LNCaP clone FGC (cell line): ENCODE results near the gene RPS25.
A peak's percentile ranks its signal among the peaks of the same experiment; 100 is the strongest.

Source experiments
- DNase-seq: peaks from one replicate; pipeline ENCODE4 v3.0.0-alpha.2; 2011; ENCODE audit warnings: low read depth
- H3K4me3 ChIP-seq: 2 replicates; pipeline ENCODE4 v1.5.1; 2011; ENCODE audit warnings: mild to moderate bottlenecking, low read depth, low read length, control low read depth
- CTCF ChIP-seq: IDR thresholded peaks from 2 replicates; pipeline ENCODE4 v1.5.1; 2012; ENCODE audit warnings: mild to moderate bottlenecking; ENCODE audit not compliant: control insufficient read depth, insufficient read depth; ENCODE audit errors: extremely low read depth

Gene RPS25

GRCh38 chr11:119014209-119014924 lies 3.8 kb downstream of the RPS25 start:
- no peak for DNase-seq
- TF ChIP-seq CTCF = no peak
- H3K4me3 ChIP-seq = no peak overlapping the region

- no peak overlapping the region for H3K4me3 ChIP-seq
- no peak for DNase-seq
- TF ChIP-seq CTCF = no peak
Measured at GRCh38 chr11:119012629-119013170, 5.4 kb downstream of the RPS25 start.

- H3K4me3 ChIP-seq = no peak overlapping the region
- no peak for TF ChIP-seq CTCF
- DNase-seq = no peak
Measured at GRCh38 chr11:119011476-119012053, 6.6 kb downstream of the RPS25 start.

GRCh38 chr11:119006656-119007055 lies 11.5 kb downstream of the RPS25 start:
- no peak for TF ChIP-seq CTCF
- no peak for DNase-seq
- H3K4me3 ChIP-seq = no peak overlapping the region

GRCh38 chr11:119000906-119001305 lies 17.2 kb downstream of the RPS25 start:
- no peak for DNase-seq

GRCh38 chr11:118998822-118999221 lies 19.3 kb downstream of the RPS25 start:
- no peak for DNase-seq
- no peak for TF ChIP-seq CTCF
- H3K4me3 ChIP-seq = peak overlapping the region; percentile 80

More at GRCh38 chr11:119000906-119001305, 17.2 kb downstream of the RPS25 start:
- no peak for TF ChIP-seq CTCF
- no peak overlapping the region for H3K4me3 ChIP-seq
